Measurements from ENCODE around the gene KCNAB1. TPM values are rescaled to one million over a fixed set of nuclear protein-coding genes. Genes with fewer than 3 reads are reported as not detected.

KCNAB1 gene
- total and polyA plus RNA-seq, 2 donors (not counting 3 experiments of a cell fraction or from before 2014, with no cell fraction given) = 0.21 TPM; not detected in 1

- Histone ChIP-seq H3K9ac (replicated peaks; ENCODE audit: extremely low read depth, insufficient read depth, low read length) (no peak overlapping the region), H3K36me3 (ENCODE audit: control insufficient read depth in 2 of 2, extremely low read depth in 1 of 2, insufficient read depth in 2 of 2, low read length in 2 of 2) (no peaks in the 10 kb centered on the region), H3K79me2 (ENCODE audit: control insufficient read depth, insufficient read depth, low read length) (no peaks in the 10 kb centered on the region), H3K9me3 (replicated peaks; ENCODE audit: control insufficient read depth, insufficient read depth, low read length) (no peaks in the 10 kb centered on the region), H3K4me2 (ENCODE audit: insufficient read depth, low read length) (no peak overlapping the region), H4K20me1 (replicated peaks; ENCODE audit: control insufficient read depth, extremely low read depth, insufficient read depth, low read length) (no peaks in the 10 kb centered on the region), H3K4me3 (replicated peaks in 1 of 3; ENCODE audit: insufficient read depth in 1 of 3, low read depth in 1 of 3, low read length in 3 of 3) (no peak overlapping the region), H2AFZ (ENCODE audit: low read depth, low read length) (no peak overlapping the region), H3K27ac (ENCODE audit: insufficient read depth, low read depth, low read length) (no peak overlapping the region), H3K9me1 (replicated peaks; ENCODE audit: control insufficient read depth, extremely low read depth, insufficient read depth, low read length) (no peaks in the 10 kb centered on the region), H3K4me1 (ENCODE audit: control insufficient read depth, extremely low read depth, insufficient read depth, low read length) (no peaks in the 10 kb centered on the region), H3K27me3 (ENCODE audit: control insufficient read depth in 2 of 2, insufficient read depth in 2 of 2, low read length in 2 of 2) (no peaks in the 10 kb centered on the region)
- intact Hi-C loops (cut with micrococcal nuclease) = loop anchor here (5.0 kb wide), 1 partner anchor 111 kb away; no protein-coding TSS in a partner anchor
- no peak for TF ChIP-seq POLR2A (IDR thresholded peaks at IDR 0.05; ENCODE audit: low read depth, low read length)
- TF ChIP-seq POLR2AphosphoS5 (IDR thresholded peaks at IDR 0.05; ENCODE audit: insufficient read depth, low read depth, low read length) = no peak
- no peak for TF ChIP-seq MAX (IDR thresholded peaks at IDR 0.05; ENCODE audit: insufficient read depth, insufficient read length)
- ChIA-PET POLR2A (no interaction called here), CTCF (no interaction called here)
- BruUV-seq (replicated peaks) = no TSS peak
- FAIRE-seq = no peak
- dilution Hi-C loops (cut with MboI; ENCODE audit: extremely low pct_ligation_motif_present, low sequenced_read_pairs) = no loop called here
- DNase-seq (ENCODE audit: low read depth, low spot score) = no peak
These were observed 61.1 kb downstream of the KCNAB1 start for GRCh38 chr3:156181509-156181908.

GRCh38 chr3:156183396-156183795 is 63.0 kb downstream of the KCNAB1 start:
- H3K4me1 ChIP-seq (ENCODE audit: control insufficient read depth, extremely low read depth, insufficient read depth, low read length) = no peaks in the 10 kb centered on the region
- FAIRE-seq (no peak), DNase-seq (ENCODE audit: low read depth, low spot score) (no peak)
- no peaks in the 10 kb centered on the region for H3K9me3 ChIP-seq (replicated peaks; ENCODE audit: control insufficient read depth, insufficient read depth, low read length)
- H4K20me1 ChIP-seq (replicated peaks; ENCODE audit: control insufficient read depth, extremely low read depth, insufficient read depth, low read length) = no peaks in the 10 kb centered on the region
- no peak overlapping the region for H2AFZ ChIP-seq (ENCODE audit: low read depth, low read length)
- H3K36me3 ChIP-seq (ENCODE audit: control insufficient read depth in 2 of 2, extremely low read depth in 1 of 2, insufficient read depth in 2 of 2, low read length in 2 of 2) = no peaks in the 10 kb centered on the region
- no peaks in the 10 kb centered on the region for H3K27me3 ChIP-seq (ENCODE audit: control insufficient read depth in 2 of 2, insufficient read depth in 2 of 2, low read length in 2 of 2)
- no TSS peak for BruUV-seq (replicated peaks)
- no peak overlapping the region for H3K9ac ChIP-seq (replicated peaks; ENCODE audit: extremely low read depth, insufficient read depth, low read length)
- CTCF ChIA-PET = interaction anchor here (1.4 to 2.2 kb wide), 2 partner anchors 9 to 10 kb away, joined by 3 to 13 read pairs; no protein-coding TSS in a partner anchor
- TF ChIP-seq JUN (IDR thresholded peaks at IDR 0.05; ENCODE audit: borderline replicate concordance, insufficient read depth, insufficient read length, low read depth) (no peak), GATA2 (IDR thresholded peaks at IDR 0.05; ENCODE audit: insufficient read depth, insufficient read length, low read depth, low read length) (no peak), MAX (IDR thresholded peaks at IDR 0.05; ENCODE audit: insufficient read depth, insufficient read length) (no peak), POLR2A (IDR thresholded peaks at IDR 0.05; ENCODE audit: low read depth, low read length) (no peak), FOS (IDR thresholded peaks at IDR 0.05; ENCODE audit: borderline replicate concordance, insufficient read depth, low read length) (no peak), POLR2AphosphoS5 (IDR thresholded peaks at IDR 0.05; ENCODE audit: insufficient read depth, low read depth, low read length) (no peak), EZH2 (IDR thresholded peaks at IDR 0.05; ENCODE audit: borderline replicate concordance, low read depth, low read length, severe bottlenecking) (no peak), MYC (IDR thresholded peaks at IDR 0.05; ENCODE audit: low read depth, low read length) (no peak), CTCF (IDR thresholded peaks at IDR 0.05; ENCODE audit: extremely low read depth in 1 of 2, insufficient read depth in 1 of 2, low read depth in 1 of 2, low read length in 2 of 2) (no peak)
- no peak overlapping the region for H3K27ac ChIP-seq (ENCODE audit: insufficient read depth, low read depth, low read length)
- dilution Hi-C loops (cut with MboI; ENCODE audit: extremely low pct_ligation_motif_present, low sequenced_read_pairs) = no loop called here
- no peak overlapping the region for H3K4me3 ChIP-seq (replicated peaks in 1 of 3; ENCODE audit: insufficient read depth in 1 of 3, low read depth in 1 of 3, low read length in 3 of 3)
- intact Hi-C loops (cut with micrococcal nuclease) = loop anchor here (5.0 kb wide), 1 partner anchor 109 kb away; no protein-coding TSS in a partner anchor
- no peaks in the 10 kb centered on the region for H3K9me1 ChIP-seq (replicated peaks; ENCODE audit: control insufficient read depth, extremely low read depth, insufficient read depth, low read length)
- H3K4me2 ChIP-seq (ENCODE audit: insufficient read depth, low read length) = no peak overlapping the region
- H3K79me2 ChIP-seq (ENCODE audit: control insufficient read depth, insufficient read depth, low read length) = no peaks in the 10 kb centered on the region
- POLR2A ChIA-PET = no interaction called here

All from endothelial cell of umbilical vein (primary cell).